ES-I3 (cell line): ENCODE data around the gene AP2A2.

Experiments
- H3K36me3 ChIP-seq: 2 replicates; pipeline ENCODE4 v1.6.1; 2013; ENCODE audit warnings: mild to moderate bottlenecking, low read length, control low read depth, moderate library complexity; ENCODE audit not compliant: insufficient read depth
- H3K4me1 ChIP-seq: 2 replicates; pipeline ENCODE4 v1.6.1; 2013; ENCODE audit warnings: mild to moderate bottlenecking, control low read depth, low read length; ENCODE audit not compliant: insufficient read depth
- H3K9ac ChIP-seq: 2 replicates; pipeline ENCODE4 v1.6.1; 2013; ENCODE audit warnings: low read depth, mild to moderate bottlenecking, low read length, moderate library complexity
- H3K9me3 ChIP-seq: 2 replicates; pipeline ENCODE4 v1.6.1; 2013; ENCODE audit warnings: mild to moderate bottlenecking, low read length, moderate library complexity; ENCODE audit not compliant: control insufficient read depth, insufficient read depth

AP2A2 gene

GRCh38 chr11:1005928-1006327 lies 80.3 kb downstream of the AP2A2 start:
- no peaks in the 10 kb centered on the region for H3K4me1 ChIP-seq
- H3K9ac ChIP-seq: no peak overlapping the region

GRCh38 chr11:1006762-1007161 lies 81.1 kb downstream of the AP2A2 start:
- H3K9ac ChIP-seq: no peak overlapping the region
- H3K9me3 ChIP-seq: no peaks in the 10 kb centered on the region
- peaks cover 16% of the 10 kb centered on the region for H3K36me3 ChIP-seq
- H3K4me1 ChIP-seq: no peaks in the 10 kb centered on the region

More at GRCh38 chr11:1005928-1006327, 80.3 kb downstream of the AP2A2 start:
- Histone ChIP-seq H3K9me3 (no peaks in the 10 kb centered on the region), H3K36me3 (peaks cover 15% of the 10 kb centered on the region)

- no peak overlapping the region for H3K9ac ChIP-seq
- H3K9me3 ChIP-seq: no peaks in the 10 kb centered on the region
- peaks cover 16% of the 10 kb centered on the region for H3K36me3 ChIP-seq
- H3K4me1 ChIP-seq: no peaks in the 10 kb centered on the region
Measured at GRCh38 chr11:1007279-1007678, 81.6 kb downstream of the AP2A2 start.

- Histone ChIP-seq H3K9me3 (no peaks in the 10 kb centered on the region), H3K4me1 (no peaks in the 10 kb centered on the region), H3K36me3 (peaks cover 16% of the 10 kb centered on the region), H3K9ac (no peak overlapping the region)
Measured at GRCh38 chr11:1008001-1008802, 82.5 kb downstream of the AP2A2 start.

- H3K9ac ChIP-seq: no peak overlapping the region
- H3K4me1 ChIP-seq: no peaks in the 10 kb centered on the region
- peaks cover 16% of the 10 kb centered on the region for H3K36me3 ChIP-seq
- H3K9me3 ChIP-seq: no peaks in the 10 kb centered on the region
Measured at GRCh38 chr11:1008803-1009145, 83.1 kb downstream of the AP2A2 start.

- H3K4me1 ChIP-seq: no peaks in the 10 kb centered on the region
- no peaks in the 10 kb centered on the region for H3K9me3 ChIP-seq
- H3K36me3 ChIP-seq: peaks cover 16% of the 10 kb centered on the region
- H3K9ac ChIP-seq: no peak overlapping the region
Measured at GRCh38 chr11:1009371-1009770, 83.7 kb downstream of the AP2A2 start.

GRCh38 chr11:1009991-1010390 lies 84.3 kb downstream of the AP2A2 start:
- peaks cover 14% of the 10 kb centered on the region for H3K36me3 ChIP-seq
- H3K9ac ChIP-seq: no peak overlapping the region
- no peaks in the 10 kb centered on the region for H3K9me3 ChIP-seq

GRCh38 chr11:1010551-1011319 lies 85.1 kb downstream of the AP2A2 start:
- Histone ChIP-seq H3K4me1 (no peaks in the 10 kb centered on the region), H3K36me3 (peaks cover 14% of the 10 kb centered on the region), H3K9ac (no peak overlapping the region), H3K9me3 (no peaks in the 10 kb centered on the region)

More at GRCh38 chr11:1009991-1010390, 84.3 kb downstream of the AP2A2 start:
- no peaks in the 10 kb centered on the region for H3K4me1 ChIP-seq

- Histone ChIP-seq H3K4me1 (no peaks in the 10 kb centered on the region), H3K9ac (no peak overlapping the region), H3K9me3 (no peaks in the 10 kb centered on the region), H3K36me3 (peaks cover 14% of the 10 kb centered on the region)
Measured at GRCh38 chr11:1011320-1011698, 85.6 kb downstream of the AP2A2 start.

GRCh38 chr11:1012291-1012690 lies 86.6 kb downstream of the AP2A2 start:
- Histone ChIP-seq H3K9me3 (no peaks in the 10 kb centered on the region), H3K36me3 (peaks cover 14% of the 10 kb centered on the region), H3K4me1 (no peaks in the 10 kb centered on the region), H3K9ac (no peak overlapping the region)

GRCh38 chr11:1012740-1013630 lies 87.3 kb downstream of the AP2A2 start:
- Histone ChIP-seq H3K9ac (no peak overlapping the region), H3K4me1 (no peaks in the 10 kb centered on the region), H3K36me3 (peaks cover 14% of the 10 kb centered on the region), H3K9me3 (no peaks in the 10 kb centered on the region)

- H3K9ac ChIP-seq: no peak overlapping the region
- no peaks in the 10 kb centered on the region for H3K4me1 ChIP-seq
Measured at GRCh38 chr11:1013631-1013935, 87.9 kb downstream of the AP2A2 start.

GRCh38 chr11:1014276-1014675 lies 88.6 kb downstream of the AP2A2 start:
- Histone ChIP-seq H3K9me3 (no peaks in the 10 kb centered on the region), H3K4me1 (no peaks in the 10 kb centered on the region), H3K36me3 (peaks cover 13% of the 10 kb centered on the region), H3K9ac (no peak overlapping the region)

More at GRCh38 chr11:1013631-1013935, 87.9 kb downstream of the AP2A2 start:
- Histone ChIP-seq H3K36me3 (peaks cover 14% of the 10 kb centered on the region), H3K9me3 (no peaks in the 10 kb centered on the region)

GRCh38 chr11:1015064-1015463 lies 89.4 kb downstream of the AP2A2 start:
- no peaks in the 10 kb centered on the region for H3K4me1 ChIP-seq
- H3K9ac ChIP-seq: no peak overlapping the region
- peaks cover 6% of the 10 kb centered on the region for H3K36me3 ChIP-seq
- H3K9me3 ChIP-seq: no peaks in the 10 kb centered on the region
